ENCODE data around the gene GPAM. TPM values are rescaled to one million over a fixed set of nuclear protein-coding genes. Genes with fewer than 3 reads are reported as not detected.

The GPAM gene
- total RNA-seq, 4 donors from 2014 or later = 140 to 448 (median 241) TPM

- TF ChIP-seq, protein P1, sequence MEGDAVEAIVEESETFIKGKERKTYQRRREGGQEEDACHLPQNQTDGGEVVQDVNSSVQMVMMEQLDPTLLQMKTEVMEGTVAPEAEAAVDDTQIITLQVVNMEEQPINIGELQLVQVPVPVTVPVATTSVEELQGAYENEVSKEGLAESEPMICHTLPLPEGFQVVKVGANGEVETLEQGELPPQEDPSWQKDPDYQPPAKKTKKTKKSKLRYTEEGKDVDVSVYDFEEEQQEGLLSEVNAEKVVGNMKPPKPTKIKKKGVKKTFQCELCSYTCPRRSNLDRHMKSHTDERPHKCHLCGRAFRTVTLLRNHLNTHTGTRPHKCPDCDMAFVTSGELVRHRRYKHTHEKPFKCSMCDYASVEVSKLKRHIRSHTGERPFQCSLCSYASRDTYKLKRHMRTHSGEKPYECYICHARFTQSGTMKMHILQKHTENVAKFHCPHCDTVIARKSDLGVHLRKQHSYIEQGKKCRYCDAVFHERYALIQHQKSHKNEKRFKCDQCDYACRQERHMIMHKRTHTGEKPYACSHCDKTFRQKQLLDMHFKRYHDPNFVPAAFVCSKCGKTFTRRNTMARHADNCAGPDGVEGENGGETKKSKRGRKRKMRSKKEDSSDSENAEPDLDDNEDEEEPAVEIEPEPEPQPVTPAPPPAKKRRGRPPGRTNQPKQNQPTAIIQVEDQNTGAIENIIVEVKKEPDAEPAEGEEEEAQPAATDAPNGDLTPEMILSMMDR (IDR thresholded peaks at IDR 0.05) = no peak
- DNase-seq (ENCODE audit: low spot score) (no peak), ATAC-seq (ENCODE audit: low FRiP score) (no peak)
Observed at GRCh38 chr10:112191041-112191590, 7.6 kb upstream of the GPAM start.

DNA sequence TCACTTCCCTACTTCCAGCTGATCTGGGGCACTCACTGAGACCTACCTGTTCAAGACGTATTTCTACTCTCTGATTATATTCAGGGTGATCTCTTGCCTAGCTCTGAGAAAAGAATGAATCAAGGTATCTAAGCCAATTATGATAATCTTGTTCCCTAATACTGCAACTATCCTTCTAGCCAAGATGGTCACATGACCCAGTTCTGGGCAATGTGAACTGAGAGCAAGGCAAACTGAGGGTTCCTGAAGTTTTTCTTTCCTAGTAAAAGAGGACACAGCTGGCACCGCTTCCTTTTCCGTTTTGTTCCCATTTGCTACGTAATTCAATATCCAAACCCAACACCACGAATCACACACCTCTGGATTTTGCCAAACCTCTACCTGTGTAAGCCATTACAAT, 5.9 kb upstream of the GPAM start:
- DNase-seq (ENCODE audit: low spot score) = no peak
- TF ChIP-seq, protein P1 (IDR thresholded peaks at IDR 0.05) = no peak
- no peak for ATAC-seq (ENCODE audit: low FRiP score)

GRCh38 chr10:112187527-112187926, 4.0 kb upstream of the GPAM start:
- no peak for DNase-seq (ENCODE audit: low spot score)
- TF ChIP-seq, protein P1 (IDR thresholded peaks at IDR 0.05) = no peak
- ATAC-seq (ENCODE audit: low FRiP score) = no peak

- ATAC-seq (ENCODE audit: low FRiP score) (no peak), DNase-seq (ENCODE audit: low spot score) (no peak)
- TF ChIP-seq, protein P1 (IDR thresholded peaks at IDR 0.05) = no peak
Observed at GRCh38 chr10:112185959-112186358, 2.4 kb upstream of the GPAM start.

DNA sequence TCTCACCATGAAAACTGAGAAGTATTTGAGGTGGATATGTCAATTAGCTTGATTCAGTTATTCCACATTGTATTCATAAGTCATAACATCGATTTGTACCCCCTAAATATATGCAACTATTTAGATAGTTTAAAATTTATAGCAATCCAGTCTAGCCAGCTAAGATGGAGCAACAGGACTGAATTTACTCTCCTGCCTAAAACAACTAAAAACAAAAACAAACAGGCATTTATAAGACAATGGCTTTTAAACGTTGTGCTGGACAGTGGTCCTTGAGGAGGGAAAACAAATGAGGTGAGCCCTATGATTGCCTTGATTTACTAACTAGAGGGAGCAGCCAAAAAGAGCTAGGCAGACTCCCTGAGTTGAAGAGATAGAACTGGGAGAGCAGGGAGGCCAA, 814 bp upstream of the GPAM start:
- ATAC-seq (ENCODE audit: low FRiP score) (no peak), DNase-seq (ENCODE audit: low spot score) (no peak)
- TF ChIP-seq, protein P1 (IDR thresholded peaks at IDR 0.05) = no peak

GRCh38 chr10:112184052-112184371, 447 bp upstream of the GPAM start:
- ATAC-seq (ENCODE audit: low FRiP score) (peak; percentile 86), DNase-seq (ENCODE audit: low spot score) (no peak)
- TF ChIP-seq, protein P1 (IDR thresholded peaks at IDR 0.05) = no peak

DNA sequence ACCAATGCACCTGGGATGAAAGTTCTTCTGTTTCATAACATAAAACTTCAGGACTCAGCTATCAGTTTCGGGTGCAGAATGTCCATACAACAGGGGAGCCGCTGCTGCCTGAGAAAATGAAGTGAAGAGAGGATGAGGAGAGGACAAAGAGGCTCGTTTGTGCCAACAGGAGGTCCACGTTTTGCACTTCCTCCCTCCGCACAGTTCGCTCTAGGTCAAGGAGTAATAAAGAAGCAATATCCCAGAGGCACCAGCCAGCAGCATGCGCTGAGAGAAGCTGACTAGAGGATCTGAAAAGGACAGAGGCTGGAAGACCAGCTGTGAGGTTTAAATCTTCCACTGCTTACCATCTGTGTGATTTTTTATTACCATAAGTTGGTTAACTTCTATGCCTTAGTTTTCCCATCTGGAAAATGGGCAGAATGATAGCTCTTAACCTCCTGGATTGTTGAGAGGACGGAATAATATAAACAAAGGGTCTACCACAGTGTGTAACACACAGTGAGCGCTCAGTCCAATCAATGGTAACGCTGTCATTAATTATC, 709 bp downstream of the GPAM start:
- TF ChIP-seq, protein P1 (IDR thresholded peaks at IDR 0.05) = no peak
- DNase-seq (ENCODE audit: low spot score) (no peak), ATAC-seq (ENCODE audit: low FRiP score) (no peak)

All from omental fat pad (tissue), 4 donors.